Measurements from ENCODE around the gene AFF4.

AFF4 gene

GRCh38 chr5:132895719-132896305 is 67.6 kb downstream of the AFF4 start:
- DNase-seq (ENCODE audit: low read depth in 1 of 2, low spot score in 1 of 2): no peak

- DNase-seq (ENCODE audit: low read depth in 1 of 2, low spot score in 1 of 2): no peak
Measured at GRCh38 chr5:132890817-132891216, 72.6 kb downstream of the AFF4 start.

GRCh38 chr5:132889501-132889900 is 73.9 kb downstream of the AFF4 start:
- no peak for DNase-seq (ENCODE audit: low read depth in 1 of 2, low spot score in 1 of 2)

- no peak for DNase-seq (ENCODE audit: low read depth in 1 of 2, low spot score in 1 of 2)
Measured at GRCh38 chr5:132887283-132887682, 76.2 kb downstream of the AFF4 start.

GRCh38 chr5:132886064-132886823 is 77.2 kb downstream of the AFF4 start:
- no peak for DNase-seq (ENCODE audit: low read depth in 1 of 2, low spot score in 1 of 2)

- no peak for DNase-seq (ENCODE audit: low read depth in 1 of 2, low spot score in 1 of 2)
Measured at GRCh38 chr5:132884548-132884947, 78.9 kb downstream of the AFF4 start.

GRCh38 chr5:132883261-132883834 is 80.1 kb downstream of the AFF4 start:
- DNase-seq (ENCODE audit: low read depth in 1 of 2, low spot score in 1 of 2): no peak

- DNase-seq (ENCODE audit: low read depth in 1 of 2, low spot score in 1 of 2): no peak
Measured at GRCh38 chr5:132877938-132878337, 85.5 kb downstream of the AFF4 start.

GRCh38 chr5:132877466-132877865 is 86.0 kb downstream of the AFF4 start:
- DNase-seq (ENCODE audit: low read depth in 1 of 2, low spot score in 1 of 2): no peak

- no peak for DNase-seq (ENCODE audit: low read depth in 1 of 2, low spot score in 1 of 2)
Measured at GRCh38 chr5:132876020-132876759, 87.2 kb downstream of the AFF4 start.

GRCh38 chr5:132873930-132874271 is 89.5 kb downstream of the AFF4 start:
- DNase-seq (ENCODE audit: low read depth in 1 of 2, low spot score in 1 of 2): no peak

GRCh38 chr5:132873119-132873929 is 90.1 kb downstream of the AFF4 start, which contains the start of gene LEAP2:
TSS of gene LEAP2 (plus strand) at chr5:132873668. CDS start at chr5:132873695, 27 bp downstream.
- no peak for DNase-seq (ENCODE audit: low read depth in 1 of 2, low spot score in 1 of 2)

GRCh38 chr5:132872788-132873118 is 90.7 kb downstream of the AFF4 start:
- DNase-seq (ENCODE audit: low read depth in 1 of 2, low spot score in 1 of 2): no peak

GRCh38 chr5:132871459-132872284 is 91.8 kb downstream of the AFF4 start:
- DNase-seq (ENCODE audit: low read depth in 1 of 2, low spot score in 1 of 2): no peak

- DNase-seq (ENCODE audit: low read depth in 1 of 2, low spot score in 1 of 2): no peak
Measured at GRCh38 chr5:132870801-132871200, 92.6 kb downstream of the AFF4 start.

- no peak for DNase-seq (ENCODE audit: low read depth in 1 of 2, low spot score in 1 of 2)
Measured at GRCh38 chr5:132868754-132869153, 94.7 kb downstream of the AFF4 start.

- DNase-seq (ENCODE audit: low read depth in 1 of 2, low spot score in 1 of 2): no peak
Measured at GRCh38 chr5:132867046-132867451, 96.4 kb downstream of the AFF4 start.

- peak; percentile 70 to 79 for DNase-seq (ENCODE audit: low read depth in 1 of 2, low spot score in 1 of 2)
Measured at GRCh38 chr5:132866342-132867045, 96.9 kb downstream of the AFF4 start, which contains the start of the genes GDF9 and UQCRQ. TSS of gene GDF9 (minus strand) at chr5:132866469. CDS start at chr5:132864533, 1,936 bp downstream. TSS of gene UQCRQ (plus strand) at chr5:132866642. CDS start at chr5:132866882, 240 bp downstream.

GRCh38 chr5:132865668-132866341 is 97.6 kb downstream of the AFF4 start:
- no peak for DNase-seq (ENCODE audit: low read depth in 1 of 2, low spot score in 1 of 2)
